Body of pancreas (tissue), 4 donors: Measurements from ENCODE around the gene MAP3K4.

ENCODE experiments used
- POLR2A ChIP-seq, 3 donors: fragments of 450-650 bp; IDR thresholded peaks; one replicate each; pipeline ENCODE4 v1.6.1; 2016; ENCODE audit warnings: antibody characterized with exemption in 3 of 3, mild to moderate bottlenecking in 2 of 3
- TF ChIP-seq, protein P1 (sequence below), 7 experiments: fragments of 450-650 bp in 4 of 7; fragments of 200-600 bp in 3 of 7; sonication (generic) in 3 of 7; IDR thresholded peaks; one replicate each; pipeline ENCODE4 v1.5.1; 2016 to 2019; ENCODE audit warnings: antibody characterized with exemption in 7 of 7

GRCh38 chr6:160950507-160950906 is 41.1 kb upstream of the MAP3K4 start:
- TF ChIP-seq POLR2A (IDR thresholded peaks at IDR 0.05) = no peak
- TF ChIP-seq, protein P1, sequence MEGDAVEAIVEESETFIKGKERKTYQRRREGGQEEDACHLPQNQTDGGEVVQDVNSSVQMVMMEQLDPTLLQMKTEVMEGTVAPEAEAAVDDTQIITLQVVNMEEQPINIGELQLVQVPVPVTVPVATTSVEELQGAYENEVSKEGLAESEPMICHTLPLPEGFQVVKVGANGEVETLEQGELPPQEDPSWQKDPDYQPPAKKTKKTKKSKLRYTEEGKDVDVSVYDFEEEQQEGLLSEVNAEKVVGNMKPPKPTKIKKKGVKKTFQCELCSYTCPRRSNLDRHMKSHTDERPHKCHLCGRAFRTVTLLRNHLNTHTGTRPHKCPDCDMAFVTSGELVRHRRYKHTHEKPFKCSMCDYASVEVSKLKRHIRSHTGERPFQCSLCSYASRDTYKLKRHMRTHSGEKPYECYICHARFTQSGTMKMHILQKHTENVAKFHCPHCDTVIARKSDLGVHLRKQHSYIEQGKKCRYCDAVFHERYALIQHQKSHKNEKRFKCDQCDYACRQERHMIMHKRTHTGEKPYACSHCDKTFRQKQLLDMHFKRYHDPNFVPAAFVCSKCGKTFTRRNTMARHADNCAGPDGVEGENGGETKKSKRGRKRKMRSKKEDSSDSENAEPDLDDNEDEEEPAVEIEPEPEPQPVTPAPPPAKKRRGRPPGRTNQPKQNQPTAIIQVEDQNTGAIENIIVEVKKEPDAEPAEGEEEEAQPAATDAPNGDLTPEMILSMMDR (IDR thresholded peaks at IDR 0.05) = no peak
